Measurements from ENCODE around the gene CLDN15.
A peak's percentile ranks its signal among the peaks of the same experiment; 100 is the strongest.
"Not testable (repeated sequence)": the region's sequence is repeated elsewhere in the genome, so short reads cannot be mapped to it uniquely, and the experiment has no call there.

The CLDN15 gene

DNA sequence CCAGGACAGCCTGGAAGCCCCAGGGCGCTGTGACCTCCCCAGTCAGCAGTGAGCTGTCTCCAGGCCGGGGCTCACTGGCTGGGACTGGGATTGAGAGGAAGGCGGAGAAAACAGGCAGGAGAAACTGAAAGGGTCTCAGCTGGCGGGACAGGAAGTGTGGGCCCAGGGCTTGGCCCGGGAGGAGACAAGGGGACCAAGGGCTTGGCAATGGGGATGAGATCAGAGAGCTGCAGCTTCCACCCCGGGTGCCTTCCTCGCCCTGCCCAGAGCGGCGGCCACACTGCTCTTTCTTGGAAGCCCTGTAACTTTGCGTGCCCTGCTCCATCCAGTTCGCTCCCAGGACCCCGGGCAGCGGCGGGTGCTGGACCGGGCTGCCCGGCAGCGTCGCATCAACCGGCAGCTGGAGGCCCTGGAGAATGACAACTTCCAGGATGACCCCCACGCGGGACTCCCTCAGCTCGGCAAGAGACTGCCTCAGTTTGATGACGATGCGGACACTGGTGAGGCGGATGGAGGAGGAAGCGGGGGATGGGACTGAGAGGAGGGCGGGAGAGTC is 15.2 kb downstream of the CLDN15 start:
- DNase-seq (ENCODE audit: low spot score): no peak

DNA sequence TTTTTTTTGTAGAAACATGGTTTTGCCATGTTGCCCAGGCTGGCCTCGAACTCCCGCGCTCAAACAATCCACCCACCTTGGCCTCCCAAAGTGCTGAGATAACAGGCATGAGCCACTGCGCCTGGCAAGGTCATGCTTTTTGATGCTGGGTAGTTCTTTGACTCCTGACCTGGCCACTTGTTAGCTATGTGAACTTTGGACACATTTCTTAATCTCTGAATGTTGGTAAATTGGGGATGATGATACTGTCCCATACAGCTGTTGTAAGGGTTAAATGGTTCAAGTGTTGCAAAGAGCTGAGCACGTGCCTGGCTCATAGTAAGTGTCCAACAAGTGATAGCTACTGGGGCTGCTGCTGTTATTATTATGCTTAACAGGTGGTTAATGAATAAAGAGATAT is 17.3 kb downstream of the CLDN15 start:
- no peak for DNase-seq (ENCODE audit: low spot score)

DNA sequence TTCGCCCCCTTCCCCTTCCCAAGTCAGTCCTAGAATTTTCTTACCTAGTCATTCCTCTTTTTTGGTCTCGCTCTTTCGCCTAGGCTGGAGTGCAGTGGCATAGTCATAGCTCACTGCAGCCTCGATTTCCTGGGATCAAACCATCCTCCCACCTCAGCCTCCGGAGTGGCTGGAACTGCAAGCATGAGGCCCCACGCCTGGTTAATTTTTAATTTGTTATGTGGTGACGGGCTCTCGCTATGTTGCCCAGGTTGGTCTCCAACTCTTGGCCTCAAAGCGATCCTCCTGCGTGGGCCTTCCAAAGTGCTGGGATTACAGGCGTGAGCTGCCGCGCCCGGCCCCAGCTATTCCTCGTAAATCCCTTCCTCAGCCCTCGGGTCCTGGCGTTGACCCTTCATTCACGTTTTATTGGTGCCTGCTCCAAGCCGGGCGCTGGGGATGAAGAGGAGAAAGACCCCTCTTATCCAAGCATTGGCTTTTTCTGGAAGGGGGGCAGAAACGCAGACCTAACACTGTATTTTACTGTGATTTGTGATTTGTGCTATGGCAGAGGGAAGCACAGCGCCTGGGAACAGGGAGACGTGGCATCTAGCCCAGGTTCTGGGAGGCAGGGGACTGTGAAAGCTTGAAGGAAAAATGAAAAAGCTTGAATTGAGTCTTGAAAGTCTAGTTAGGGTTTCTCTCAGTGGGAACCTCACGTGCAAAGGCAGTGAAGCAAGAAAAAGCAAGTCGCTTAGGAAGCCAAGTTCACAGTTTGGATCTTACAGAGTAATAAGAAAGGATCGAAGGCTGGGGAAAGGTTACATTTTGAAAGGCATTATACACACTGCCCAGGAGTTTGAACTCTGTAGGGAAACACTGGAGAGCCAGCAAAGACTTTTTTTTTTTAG is 19.1 kb downstream of the CLDN15 start:
- DNase-seq (ENCODE audit: low spot score): peak; percentile 12

DNA sequence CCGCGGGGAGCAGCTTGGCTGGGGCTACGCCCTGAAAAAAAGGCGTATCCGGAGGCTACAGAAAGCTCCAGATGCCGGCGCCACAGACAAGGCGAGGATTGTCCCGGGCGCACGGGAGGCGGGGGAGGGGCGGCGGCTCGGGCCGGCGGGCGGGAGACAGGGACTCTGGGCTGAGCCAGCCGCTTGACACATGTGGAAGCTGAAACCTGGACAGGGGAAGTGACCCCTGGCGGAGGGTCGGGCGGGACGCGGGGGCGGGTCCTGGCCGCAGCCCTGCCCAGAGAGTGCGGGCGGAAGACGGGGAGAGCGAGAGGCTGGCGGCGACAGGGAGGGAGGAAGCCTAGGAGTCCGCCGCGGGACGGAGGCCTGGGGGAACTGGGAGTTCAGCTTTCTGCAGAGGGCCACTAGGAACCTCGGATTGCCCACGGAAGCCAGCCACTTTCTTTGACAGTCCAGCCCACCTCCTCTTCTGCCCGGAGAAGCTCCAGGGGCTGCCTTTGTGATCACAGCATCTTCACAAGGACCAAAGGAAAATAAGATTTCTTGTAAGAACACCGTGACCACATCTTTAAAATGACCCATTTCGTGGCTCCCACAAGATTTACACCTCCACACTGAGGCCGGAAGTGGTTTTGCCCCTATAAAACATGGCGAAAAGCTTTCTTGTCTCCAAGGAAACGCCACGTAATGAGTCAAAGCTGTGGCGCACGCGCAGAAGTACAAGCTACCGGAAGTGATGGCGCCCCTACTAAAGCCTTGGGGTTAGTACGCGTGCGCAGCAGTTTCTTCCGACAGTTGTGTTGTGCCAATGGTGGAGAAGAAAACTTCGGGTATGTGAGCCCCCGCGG is 20.0 kb downstream of the CLDN15 start, which contains the start of the genes PLOD3 and ZNHIT1:
Gene PLOD3, minus strand, starts transcription at position 194 of the 848 bp plus-strand sequence. CDS start 307 bp downstream, outside the sequence.
Gene ZNHIT1, plus strand, starts transcription at position 778 of the 848 bp plus-strand sequence. Its CDS starts 31 bp downstream, at position 809.
- DNase-seq (ENCODE audit: low spot score): peak; percentile 98

DNA sequence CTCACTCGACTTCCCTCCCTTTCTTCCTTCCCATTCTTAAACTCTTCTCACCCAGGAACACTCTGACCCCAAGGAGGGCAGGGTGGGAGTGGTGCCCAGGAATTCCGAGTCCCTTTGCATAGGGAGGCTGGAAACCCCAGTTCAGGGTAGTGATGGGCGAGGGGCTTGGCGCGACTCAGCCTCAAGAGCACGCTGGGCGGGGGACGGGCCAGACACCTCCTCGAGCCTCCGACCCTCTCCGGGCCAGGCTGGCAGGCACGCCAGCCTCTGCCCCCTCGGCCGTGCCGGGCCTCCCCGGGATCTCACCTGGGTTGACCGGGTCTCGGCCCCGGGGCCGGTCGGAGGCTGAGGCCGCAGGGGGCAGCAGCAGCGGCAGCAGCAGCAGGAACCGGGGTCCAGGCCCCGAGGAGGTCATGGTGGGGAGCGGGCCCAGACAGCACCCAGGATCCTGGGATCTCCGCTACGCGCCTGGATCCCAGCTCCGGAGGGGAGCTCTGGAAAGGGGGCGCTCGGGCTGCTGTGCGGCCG is 20.7 kb downstream of the CLDN15 start:
- peak; percentile 25 for DNase-seq (ENCODE audit: low spot score)

DNA sequence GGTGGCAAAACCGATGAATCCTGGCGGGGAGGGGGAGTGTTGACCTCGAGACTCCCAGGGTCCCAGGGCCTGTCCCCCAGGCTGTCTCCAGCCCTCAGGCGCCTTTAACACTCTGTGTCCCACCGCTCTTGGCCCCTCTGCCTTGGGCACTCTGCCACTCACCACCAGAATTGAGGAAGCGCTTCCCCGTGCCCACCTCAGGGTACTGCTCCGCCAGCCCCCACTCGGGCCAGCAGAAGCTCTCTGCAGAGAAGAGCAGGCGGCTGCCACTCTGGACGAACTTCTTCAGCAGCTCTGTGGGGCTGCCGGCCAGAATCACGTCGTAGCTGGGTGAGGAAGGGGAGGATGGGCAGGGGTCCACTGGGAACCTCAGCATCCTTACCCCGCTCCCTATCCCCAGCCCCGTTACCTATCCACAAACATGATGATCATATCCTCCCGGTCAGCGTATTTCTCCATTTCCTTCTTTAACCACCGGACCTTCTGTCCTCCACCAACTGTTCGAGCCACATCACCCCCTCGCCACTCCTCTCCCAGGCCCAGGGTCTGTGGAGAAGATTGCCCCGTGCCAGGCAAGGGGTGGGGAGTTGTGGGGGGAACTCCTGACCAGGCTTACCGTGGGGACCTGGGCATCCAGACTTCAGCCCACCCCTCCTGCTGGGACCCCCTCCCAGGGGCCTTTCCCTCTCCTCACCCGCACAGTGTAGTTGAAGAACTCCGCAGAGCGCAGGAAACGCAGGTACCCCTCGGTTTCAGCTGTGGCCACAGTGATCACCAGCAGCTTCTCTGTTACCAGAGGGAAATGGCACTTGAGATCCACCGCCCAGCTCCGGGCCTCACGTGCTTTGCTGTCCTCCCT is 21.4 kb downstream of the CLDN15 start:
- DNase-seq (ENCODE audit: low spot score): no peak

DNA sequence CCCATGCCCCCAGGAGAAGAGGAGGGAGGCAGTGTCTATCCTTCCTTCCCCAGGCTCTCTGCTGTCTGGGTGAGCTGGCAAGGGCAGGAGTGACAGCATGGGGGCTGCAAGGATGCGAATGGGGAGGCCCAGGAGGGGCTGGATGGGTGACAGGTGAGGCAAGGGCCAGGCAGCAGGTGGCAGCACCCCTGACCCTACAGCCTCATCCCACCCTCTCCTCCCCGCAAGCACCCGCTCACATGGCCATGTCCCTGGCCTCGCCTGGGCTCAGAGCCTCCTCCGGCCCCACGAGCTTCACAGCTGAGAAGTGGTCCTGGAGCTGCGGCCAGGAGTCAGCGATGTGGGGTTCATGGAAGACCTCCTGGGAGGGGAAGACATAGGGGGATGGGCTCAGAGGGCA is 25.6 kb downstream of the CLDN15 start:
- DNase-seq (ENCODE audit: low spot score): no peak

DNA sequence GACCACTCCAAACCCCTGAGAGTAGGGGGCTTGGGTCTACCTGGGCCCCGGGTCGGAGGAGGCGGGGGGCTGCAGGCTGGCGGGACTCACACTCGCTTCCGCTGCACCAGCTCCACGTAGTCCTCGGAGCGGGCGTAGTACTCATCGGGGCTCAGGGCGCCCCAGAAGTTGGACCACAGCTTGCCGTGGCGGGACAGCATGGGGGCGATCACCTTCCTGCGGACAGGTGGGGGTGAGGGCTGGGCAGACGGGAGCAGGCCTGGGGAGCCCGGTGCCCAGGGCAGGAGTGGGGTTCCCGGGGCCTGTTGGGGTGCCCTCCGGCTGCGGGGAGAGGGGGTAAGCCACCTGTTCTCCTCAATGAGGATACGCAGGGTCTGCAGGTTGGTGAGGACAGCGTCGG is 26.1 kb downstream of the CLDN15 start:
- DNase-seq (ENCODE audit: low spot score): no peak

DNA sequence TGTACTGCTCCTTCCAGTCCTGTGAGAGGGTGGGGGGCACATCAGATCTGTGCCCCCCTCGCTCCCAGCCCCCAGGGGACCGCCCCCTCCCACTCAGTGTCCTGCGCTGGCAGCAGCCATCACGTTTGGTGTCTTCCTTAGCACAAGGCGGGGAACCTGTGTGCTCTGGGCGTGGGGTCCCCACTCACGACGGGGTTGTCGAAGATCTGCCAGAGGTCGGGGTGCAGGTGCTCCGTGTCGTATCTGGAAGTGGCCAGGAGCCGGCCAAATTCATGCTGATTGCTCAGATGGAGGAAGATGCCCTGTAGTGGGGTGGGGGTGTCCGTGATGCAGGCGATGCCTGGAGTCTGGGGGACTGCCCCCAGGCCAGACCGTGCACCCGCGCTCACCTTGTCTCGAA is 27.5 kb downstream of the CLDN15 start:
- no peak for DNase-seq (ENCODE audit: low spot score)

DNA sequence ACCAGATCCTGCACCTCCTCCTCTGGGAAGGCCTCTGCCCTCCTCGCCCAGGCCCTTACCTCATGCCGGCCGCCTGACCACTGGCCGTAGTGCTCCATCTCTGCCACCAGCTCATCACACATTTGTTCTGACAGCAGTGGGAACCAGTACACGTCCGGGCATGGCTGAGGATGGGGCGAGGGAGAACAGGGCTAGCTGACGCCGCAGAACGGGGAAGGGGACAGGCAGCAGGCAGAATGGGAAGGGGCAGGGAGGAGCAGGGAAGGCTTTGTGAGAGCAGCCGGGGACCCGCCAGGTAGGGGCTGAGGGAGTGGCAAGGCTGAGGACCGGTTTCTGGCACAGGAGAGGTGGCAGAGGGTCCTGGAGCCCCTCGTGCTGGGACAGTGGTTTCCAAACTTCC is 28.8 kb downstream of the CLDN15 start:
- DNase-seq (ENCODE audit: low spot score): no peak

DNA sequence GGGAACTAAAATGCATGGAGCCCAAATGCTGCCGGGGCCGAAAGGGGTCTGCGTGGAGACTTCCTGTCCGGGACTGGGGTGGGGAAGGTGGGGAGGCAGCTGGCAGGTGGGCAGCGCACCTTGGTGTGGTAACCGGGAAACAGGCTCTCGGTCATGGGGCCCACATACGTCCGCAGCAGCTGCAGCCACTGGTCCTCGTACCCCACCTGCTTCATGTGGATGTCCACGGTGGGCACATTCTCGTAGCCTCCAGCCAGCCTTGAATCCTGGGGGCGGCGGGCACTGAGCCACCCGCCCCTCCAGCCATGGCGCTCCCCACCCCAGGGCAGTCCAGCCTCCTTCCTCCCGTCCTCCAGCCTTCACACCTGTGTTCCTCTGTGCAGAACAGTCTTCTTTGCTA is 30.1 kb downstream of the CLDN15 start:
- DNase-seq (ENCODE audit: low spot score): no peak

DNA sequence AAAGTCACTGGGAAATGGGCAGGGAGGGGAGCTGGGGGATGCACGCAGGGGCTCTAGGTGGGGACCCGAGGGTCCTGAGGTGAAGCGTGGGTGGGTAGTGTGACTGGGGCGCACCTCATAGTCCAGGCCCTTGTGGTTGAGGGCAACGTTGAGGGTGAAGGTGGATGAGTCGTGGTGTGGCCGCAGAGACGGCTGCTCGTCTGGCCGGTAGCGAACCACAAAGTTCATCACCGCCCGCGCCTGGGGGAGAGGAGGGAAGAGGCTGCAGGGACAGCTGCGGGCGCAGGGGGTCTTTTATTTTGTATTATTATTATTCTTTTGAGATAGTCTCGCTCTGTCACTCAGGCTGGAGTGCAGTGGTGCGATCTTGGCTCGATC is 30.9 kb downstream of the CLDN15 start:
- no peak for DNase-seq (ENCODE audit: low spot score)

DNA sequence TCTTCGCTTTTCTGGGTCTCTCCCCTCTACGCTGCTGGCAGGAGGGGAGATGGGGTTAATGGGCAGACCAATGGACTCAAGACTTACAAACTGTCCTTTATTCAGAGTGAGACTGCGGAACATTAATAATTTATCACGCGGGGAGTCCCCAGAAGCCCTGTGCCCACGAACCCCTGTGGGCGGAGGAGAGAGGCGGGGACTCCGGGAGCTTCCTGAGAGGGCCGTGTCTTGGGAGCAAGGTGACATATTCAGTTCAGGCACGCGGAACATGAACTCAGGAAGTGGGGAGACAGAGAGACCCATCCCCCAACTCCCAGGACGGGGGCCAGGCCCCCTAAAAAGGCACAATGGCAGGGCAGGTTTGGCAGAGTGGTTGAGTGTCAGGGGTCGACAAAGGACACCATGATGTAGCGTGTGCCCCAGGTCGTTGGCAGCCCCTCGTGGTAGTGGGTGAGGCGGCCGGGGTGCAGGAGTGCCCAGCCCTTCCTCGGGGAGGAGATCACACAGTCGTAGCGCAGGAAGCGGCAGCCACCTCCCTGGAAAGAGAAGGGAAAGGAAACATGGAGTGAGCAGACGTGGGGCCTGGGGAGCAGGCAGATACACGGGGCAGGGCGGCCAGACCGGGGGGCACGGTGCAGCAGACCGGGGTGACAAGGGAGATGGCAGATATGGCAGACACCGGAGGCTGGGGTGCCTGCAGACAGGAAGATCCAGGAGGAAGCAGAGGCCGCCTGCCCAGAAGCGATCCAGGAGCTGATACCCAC is 31.5 kb downstream of the CLDN15 start:
- DNase-seq (ENCODE audit: low spot score): peak; percentile 39

DNA sequence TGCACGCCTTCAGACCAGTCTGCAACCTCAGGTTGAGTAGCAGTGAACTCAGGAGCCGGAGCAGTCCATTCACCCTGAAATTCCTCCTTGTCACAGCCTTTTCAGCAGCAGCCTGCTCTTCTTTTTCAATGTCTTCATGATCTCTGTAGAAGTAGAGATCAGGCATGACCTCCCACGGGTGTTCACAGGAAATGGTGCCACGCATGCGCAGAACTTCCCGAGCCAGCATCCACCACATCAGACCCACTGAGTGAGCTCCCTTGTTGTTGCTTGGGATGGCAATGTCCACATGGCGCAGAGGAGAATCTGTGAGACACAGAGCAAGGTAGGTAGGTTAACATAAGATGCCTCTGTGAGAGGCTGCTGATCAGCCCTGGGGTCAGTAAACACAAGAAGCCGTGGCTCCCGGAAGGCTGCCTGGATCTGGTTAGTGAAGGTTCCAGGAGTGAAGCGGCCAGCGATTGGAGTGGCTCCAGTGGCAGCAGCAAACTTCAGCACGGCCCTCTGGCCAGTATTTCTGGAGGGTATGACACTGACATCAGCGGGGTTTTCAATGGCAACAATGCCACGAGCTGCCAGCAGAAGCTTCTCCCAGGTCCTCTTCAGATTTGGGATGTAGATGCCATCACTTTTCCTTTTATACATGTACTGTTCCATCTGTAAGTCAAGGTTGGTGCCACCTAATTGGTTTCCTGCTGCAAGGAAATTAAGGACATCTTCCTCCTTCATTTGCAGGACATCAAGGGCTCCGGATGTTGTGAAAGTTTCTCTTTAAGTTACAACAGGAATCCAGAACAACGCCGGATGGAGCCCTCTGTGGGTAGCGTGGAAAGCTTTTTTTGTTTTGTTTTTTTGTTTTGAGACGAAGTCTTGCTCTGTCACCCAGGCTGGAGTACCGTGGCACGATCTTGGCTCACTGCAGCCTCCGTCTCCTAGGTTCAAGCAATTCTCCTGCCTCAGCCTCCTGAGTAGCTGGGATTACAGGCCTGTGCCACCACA is 33.6 kb downstream of the CLDN15 start:
- DNase-seq (ENCODE audit: low spot score): not testable (repeated sequence)

DNA sequence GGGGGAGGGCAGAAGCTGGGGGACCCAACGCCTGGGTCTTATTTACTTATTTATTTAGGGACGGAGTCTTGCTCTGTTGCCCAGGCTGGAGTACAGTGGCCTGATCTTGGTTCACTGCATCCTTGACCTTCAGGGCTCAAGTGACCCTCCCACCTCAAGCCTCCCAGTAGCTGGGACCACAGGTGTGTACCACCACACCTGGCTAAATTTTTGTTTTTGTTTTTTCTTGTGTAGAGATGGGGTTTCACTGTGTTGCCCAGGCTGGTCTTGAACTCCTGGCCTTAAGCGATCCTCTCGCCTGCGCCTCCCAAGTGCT is 35.0 kb downstream of the CLDN15 start:
- DNase-seq (ENCODE audit: low spot score): no peak

DNA sequence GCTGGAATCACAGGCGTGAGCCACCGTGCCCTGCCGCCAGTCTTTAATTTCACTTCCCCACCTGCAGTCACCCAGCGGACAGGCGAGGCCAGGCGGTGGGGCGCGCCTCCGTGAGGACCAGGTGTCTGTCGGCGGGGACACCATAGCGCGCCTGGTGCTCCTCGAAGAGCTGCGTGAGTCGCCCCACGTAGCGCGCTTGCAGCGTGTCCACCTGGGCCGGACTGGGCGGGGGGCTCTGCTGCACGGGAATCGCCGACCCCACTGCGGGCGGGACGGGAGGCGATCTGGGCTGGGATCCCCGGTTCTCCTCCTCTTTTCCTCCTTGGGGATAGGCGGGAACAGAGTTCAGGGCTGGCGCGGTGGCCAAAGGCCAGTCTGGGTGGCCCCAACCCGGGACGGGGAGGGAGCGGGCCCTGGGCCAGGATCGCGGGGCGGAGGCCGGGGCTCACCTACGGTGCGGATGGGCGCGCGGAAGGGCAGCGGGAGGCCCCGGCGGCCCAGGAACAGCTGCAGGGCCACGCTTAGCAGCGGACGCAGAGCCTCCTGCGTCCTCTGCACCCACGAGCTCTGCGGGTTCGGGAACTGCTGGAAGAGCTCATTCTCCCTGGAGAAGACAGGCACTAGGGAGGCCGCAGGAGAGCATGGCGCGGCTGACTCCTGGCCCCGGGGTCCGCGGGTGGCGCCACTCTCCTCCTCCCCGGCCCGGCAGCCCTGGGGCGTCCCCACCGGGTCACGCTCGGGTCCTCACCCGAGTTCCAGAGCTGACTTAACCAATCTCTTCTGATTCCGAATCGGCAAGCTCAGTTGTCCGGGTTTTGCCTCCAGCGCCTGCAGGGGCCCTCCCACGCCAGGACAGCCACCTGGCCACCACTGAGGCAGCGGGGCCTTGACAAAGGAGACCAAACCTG is 35.7 kb downstream of the CLDN15 start:
- DNase-seq (ENCODE audit: low spot score): no peak

DNA sequence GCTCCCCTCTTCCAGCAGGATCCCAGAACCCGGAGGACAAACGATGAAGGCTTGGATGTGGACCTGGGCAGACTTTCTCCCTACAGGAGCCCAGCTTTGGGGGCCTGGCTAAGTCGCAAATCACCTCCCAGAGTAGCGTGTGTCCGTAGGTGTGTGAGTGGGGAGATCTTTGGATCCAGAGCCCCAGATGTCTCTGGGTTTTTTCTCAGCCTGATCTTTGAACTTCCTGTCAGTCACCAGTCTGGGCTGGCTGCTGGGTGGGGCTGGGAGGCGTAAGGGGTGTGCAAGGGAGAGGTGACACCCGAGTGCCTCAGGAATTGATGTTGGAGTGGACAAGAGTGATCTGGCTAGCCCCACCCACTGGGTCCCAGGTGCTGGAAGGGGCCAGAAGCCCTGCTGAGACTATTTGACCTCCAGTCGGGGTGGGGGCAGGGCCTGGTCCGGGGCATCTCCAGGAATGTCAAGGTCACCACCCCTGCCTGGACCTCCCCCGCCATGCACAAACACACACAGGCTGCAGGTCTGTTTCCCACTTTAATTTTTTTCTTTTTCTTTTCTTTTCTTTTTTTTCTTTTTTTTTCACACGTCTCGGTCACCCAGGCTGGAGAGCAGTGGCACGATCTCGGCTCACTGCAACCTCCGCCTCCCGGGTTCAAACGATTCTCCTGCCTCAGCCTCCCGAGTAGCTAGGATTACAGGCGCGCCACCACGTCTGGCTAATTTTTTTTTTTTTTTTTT is 36.6 kb downstream of the CLDN15 start, which contains the start of gene MOGAT3:
Gene MOGAT3, minus strand, starts transcription at position 175 of the 738 bp plus-strand sequence. CDS start 182 bp downstream, outside the sequence.
- no peak for DNase-seq (ENCODE audit: low spot score)

DNA sequence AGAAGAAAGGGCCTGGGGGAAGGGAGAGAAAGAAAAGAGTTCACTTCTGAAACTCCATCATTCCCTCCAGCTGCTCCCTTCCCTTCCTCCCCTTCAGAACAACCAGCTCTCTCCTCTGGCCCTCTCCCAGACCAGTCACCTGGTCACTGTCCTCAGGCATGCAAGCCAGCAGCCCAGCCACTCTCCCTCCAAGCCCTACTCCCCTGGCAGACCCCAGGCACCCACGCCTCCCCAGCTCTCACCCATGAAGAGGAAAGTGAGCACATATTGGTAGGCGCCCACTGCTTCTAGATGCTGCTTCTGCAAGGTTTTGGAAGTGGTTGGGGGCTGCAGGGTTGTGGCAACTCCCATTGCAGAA is 37.1 kb downstream of the CLDN15 start:
- no peak for DNase-seq (ENCODE audit: low spot score)
